ENCODE data around the gene HLTF.

- TF ChIP-seq CTCF (IDR thresholded peaks at IDR 0.05): no peak
- TF ChIP-seq POLR2A (IDR thresholded peaks at IDR 0.05): no peak
Observed at GRCh38 chr3:149020196-149020838, 66.0 kb downstream of the HLTF start.

Measured in thyroid gland (tissue), 4 donors.